Activated T-cell treated with anti-CD3 and anti-CD28 coated beads, Interleukin-2, amount 50 U/mL, for 24 hours (primary cell): ENCODE data around the gene FKBP4.

Source experiments
- DNase-seq: peaks from one replicate; pipeline ENCODE4 v3.0.0-alpha.2; 2020
- H3K27ac Mint-ChIP-seq: 2 replicates; pipeline ENCODE4 v1.8.0; 2020; ENCODE audit warnings: mild to moderate bottlenecking, mixed read lengths
- H3K27me3 Mint-ChIP-seq: 2 replicates; pipeline ENCODE4 v1.8.0; 2020; ENCODE audit warnings: mixed read lengths
- H3K36me3 Mint-ChIP-seq: 2 replicates; pipeline ENCODE4 v1.8.0; 2020; ENCODE audit warnings: low read depth, mixed read lengths
- H3K4me1 Mint-ChIP-seq: 2 replicates; pipeline ENCODE4 v1.8.0; 2020; ENCODE audit warnings: low read depth, mixed read lengths
- H3K4me3 Mint-ChIP-seq: 2 replicates; pipeline ENCODE4 v1.8.0; 2020; ENCODE audit warnings: mild to moderate bottlenecking, moderate library complexity, mixed read lengths
- H3K9me3 Mint-ChIP-seq: 2 replicates; pipeline ENCODE4 v1.8.0; 2020; ENCODE audit warnings: mixed read lengths

The FKBP4 gene

GRCh38 chr12:2794736-2795289 lies at the start of gene FKBP4:
Gene FKBP4, plus strand, starts transcription at chr12:2794970. Its CDS starts 170 bp downstream, at chr12:2795140.
- H3K27ac Mint-ChIP-seq: peak within 1 kb of the TSS; percentile 88
- H3K4me3 Mint-ChIP-seq: peak within 1 kb of the TSS; percentile 91
- H3K27me3 Mint-ChIP-seq: no peaks in the 10 kb centered on the region
- DNase-seq: peak; percentile 91
- peaks cover 31% of the 10 kb centered on the region for H3K4me1 Mint-ChIP-seq
- peaks cover 40% of the 10 kb centered on the region for H3K36me3 Mint-ChIP-seq
- H3K9me3 Mint-ChIP-seq: no peaks in the 10 kb centered on the region

- H3K27ac Mint-ChIP-seq: no peak overlapping the region
- no peak for DNase-seq
- peaks cover 6% of the 10 kb centered on the region for H3K9me3 Mint-ChIP-seq
- H3K4me3 Mint-ChIP-seq: no peak overlapping the region
- peaks cover 34% of the 10 kb centered on the region for H3K27me3 Mint-ChIP-seq
- no peaks in the 10 kb centered on the region for H3K36me3 Mint-ChIP-seq
- H3K4me1 Mint-ChIP-seq: no peaks in the 10 kb centered on the region
These were observed 49.1 kb upstream of the FKBP4 start for GRCh38 chr12:2745655-2746054.

GRCh38 chr12:2749580-2749979 lies 45.2 kb upstream of the FKBP4 start:
- H3K36me3 Mint-ChIP-seq: no peaks in the 10 kb centered on the region
- H3K27ac Mint-ChIP-seq: no peak overlapping the region
- peaks cover 63% of the 10 kb centered on the region for H3K27me3 Mint-ChIP-seq
- H3K9me3 Mint-ChIP-seq: peaks cover 6% of the 10 kb centered on the region
- H3K4me3 Mint-ChIP-seq: no peak overlapping the region
- no peaks in the 10 kb centered on the region for H3K4me1 Mint-ChIP-seq
- DNase-seq: no peak

DNA sequence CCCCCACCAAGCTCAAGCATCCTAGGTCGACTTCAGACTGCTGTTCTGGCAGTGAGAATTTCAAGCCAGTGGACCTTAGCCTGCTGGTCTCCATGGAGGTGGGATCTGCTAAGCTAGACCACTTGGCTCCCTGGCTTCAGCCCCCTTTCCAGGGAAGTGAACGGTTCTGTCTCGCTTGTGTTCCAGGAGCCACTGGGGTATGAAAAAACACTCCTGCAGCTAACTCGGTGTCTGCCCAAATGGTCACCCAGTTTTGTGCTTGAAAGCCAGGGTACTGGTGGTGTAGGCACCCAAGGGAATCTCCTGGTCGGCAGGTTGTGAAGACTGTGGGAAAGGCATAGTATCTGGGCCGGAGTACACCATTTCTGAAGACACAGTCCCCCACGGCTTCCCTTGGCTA lies 44.6 kb upstream of the FKBP4 start:
- H3K4me3 Mint-ChIP-seq: no peak overlapping the region
- peaks cover 67% of the 10 kb centered on the region for H3K27me3 Mint-ChIP-seq
- H3K9me3 Mint-ChIP-seq: peaks cover 6% of the 10 kb centered on the region
- no peaks in the 10 kb centered on the region for H3K4me1 Mint-ChIP-seq
- H3K27ac Mint-ChIP-seq: no peak overlapping the region
- DNase-seq: no peak
- no peaks in the 10 kb centered on the region for H3K36me3 Mint-ChIP-seq

- DNase-seq: no peak
- Mint-ChIP-seq H3K9me3 (peaks cover 5% of the 10 kb centered on the region), H3K27me3 (peaks cover 71% of the 10 kb centered on the region), H3K27ac (no peak overlapping the region), H3K36me3 (no peaks in the 10 kb centered on the region), H3K4me3 (no peak overlapping the region), H3K4me1 (no peaks in the 10 kb centered on the region)
These were observed 43.5 kb upstream of the FKBP4 start for GRCh38 chr12:2751230-2751629.

GRCh38 chr12:2751686-2752085 lies 43.1 kb upstream of the FKBP4 start:
- Mint-ChIP-seq H3K27ac (no peak overlapping the region), H3K4me1 (no peaks in the 10 kb centered on the region), H3K4me3 (no peak overlapping the region), H3K27me3 (peaks cover 74% of the 10 kb centered on the region), H3K36me3 (no peaks in the 10 kb centered on the region), H3K9me3 (peaks cover 4% of the 10 kb centered on the region)
- DNase-seq: no peak

GRCh38 chr12:2752676-2753371 lies 41.9 kb upstream of the FKBP4 start:
- Mint-ChIP-seq H3K27ac (no peak overlapping the region), H3K9me3 (no peaks in the 10 kb centered on the region), H3K27me3 (peaks cover 73% of the 10 kb centered on the region), H3K4me1 (no peaks in the 10 kb centered on the region), H3K4me3 (no peak overlapping the region), H3K36me3 (no peaks in the 10 kb centered on the region)
- peak; percentile 83 for DNase-seq

DNA sequence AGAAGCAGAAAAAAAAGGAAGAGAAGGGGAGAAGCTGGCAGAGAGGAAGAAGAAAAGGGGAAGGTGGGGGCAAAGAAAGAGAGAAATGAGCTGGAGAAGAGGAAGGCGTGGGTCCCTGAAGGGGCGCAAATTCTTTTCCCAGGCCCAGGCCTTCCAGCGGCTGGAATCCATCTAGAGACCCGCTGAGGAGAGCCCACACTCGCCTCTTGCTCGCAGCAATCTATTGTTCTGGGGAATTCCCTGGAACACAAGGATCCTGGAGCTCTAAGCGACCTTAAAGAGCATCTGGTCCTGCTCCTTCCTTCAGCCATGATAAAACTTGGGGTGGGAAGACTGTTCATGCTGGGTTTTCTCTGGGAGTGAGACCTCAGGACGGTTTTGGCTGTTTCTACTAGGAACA lies 41.2 kb upstream of the FKBP4 start:
- peaks cover 74% of the 10 kb centered on the region for H3K27me3 Mint-ChIP-seq
- no peak overlapping the region for H3K4me3 Mint-ChIP-seq
- no peak overlapping the region for H3K27ac Mint-ChIP-seq
- DNase-seq: no peak
- H3K36me3 Mint-ChIP-seq: no peaks in the 10 kb centered on the region
- H3K4me1 Mint-ChIP-seq: no peaks in the 10 kb centered on the region
- no peaks in the 10 kb centered on the region for H3K9me3 Mint-ChIP-seq

GRCh38 chr12:2754208-2754607 lies 40.6 kb upstream of the FKBP4 start:
- DNase-seq: no peak
- H3K4me1 Mint-ChIP-seq: no peaks in the 10 kb centered on the region
- no peak overlapping the region for H3K27ac Mint-ChIP-seq
- no peaks in the 10 kb centered on the region for H3K36me3 Mint-ChIP-seq
- H3K9me3 Mint-ChIP-seq: no peaks in the 10 kb centered on the region
- no peak overlapping the region for H3K4me3 Mint-ChIP-seq
- H3K27me3 Mint-ChIP-seq: peaks cover 75% of the 10 kb centered on the region

GRCh38 chr12:2756756-2757155 lies 38.0 kb upstream of the FKBP4 start:
- no peaks in the 10 kb centered on the region for H3K36me3 Mint-ChIP-seq
- H3K4me3 Mint-ChIP-seq: no peak overlapping the region
- H3K27me3 Mint-ChIP-seq: peaks cover 58% of the 10 kb centered on the region
- H3K4me1 Mint-ChIP-seq: no peaks in the 10 kb centered on the region
- no peak for DNase-seq
- H3K27ac Mint-ChIP-seq: no peak overlapping the region
- H3K9me3 Mint-ChIP-seq: no peaks in the 10 kb centered on the region

DNA sequence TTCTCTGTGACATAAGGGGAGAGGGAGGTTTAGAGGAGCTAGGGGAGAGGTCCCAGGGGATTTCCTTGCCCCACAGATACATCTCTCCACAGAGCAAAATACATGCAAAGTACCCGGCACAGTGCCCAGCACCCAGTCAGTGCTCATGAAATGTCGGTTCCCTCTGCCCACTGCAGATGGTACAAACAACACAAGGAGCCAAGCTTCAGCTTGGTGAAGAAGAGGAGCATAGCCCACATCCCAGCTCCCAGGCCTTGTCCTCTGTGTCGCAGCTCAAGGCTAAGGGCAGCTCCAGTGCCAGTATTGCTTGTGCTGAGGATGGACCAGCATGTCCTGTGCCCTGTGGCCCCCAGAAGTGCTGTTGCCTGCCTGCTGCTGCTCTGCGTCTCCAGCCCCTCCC lies 35.0 kb upstream of the FKBP4 start:
- peaks cover 37% of the 10 kb centered on the region for H3K27me3 Mint-ChIP-seq
- DNase-seq: no peak
- H3K4me1 Mint-ChIP-seq: no peaks in the 10 kb centered on the region
- no peaks in the 10 kb centered on the region for H3K36me3 Mint-ChIP-seq
- no peak overlapping the region for H3K27ac Mint-ChIP-seq
- no peak overlapping the region for H3K4me3 Mint-ChIP-seq
- H3K9me3 Mint-ChIP-seq: no peaks in the 10 kb centered on the region

DNA sequence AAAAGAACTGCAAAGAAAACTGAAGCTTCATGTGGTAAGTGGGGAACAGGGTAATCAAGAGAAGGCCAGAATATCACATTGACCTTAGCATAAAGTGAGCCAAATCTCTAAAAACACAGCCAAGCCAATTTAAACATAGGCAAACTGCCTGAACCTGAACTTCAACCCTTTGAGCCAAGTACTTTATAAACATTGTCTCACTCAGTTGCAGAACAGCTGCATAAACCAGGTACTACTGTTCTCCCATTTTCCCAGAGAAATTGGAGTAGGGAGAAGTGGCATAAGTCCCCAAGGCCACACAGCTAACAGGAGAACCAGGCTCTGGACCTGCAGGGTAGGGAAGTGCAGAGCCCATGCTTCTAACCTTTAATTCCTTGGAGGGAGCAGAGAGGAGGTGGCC lies 30.4 kb upstream of the FKBP4 start:
- H3K4me1 Mint-ChIP-seq: no peaks in the 10 kb centered on the region
- H3K36me3 Mint-ChIP-seq: no peaks in the 10 kb centered on the region
- H3K27me3 Mint-ChIP-seq: peaks cover 3% of the 10 kb centered on the region
- no peak overlapping the region for H3K4me3 Mint-ChIP-seq
- H3K27ac Mint-ChIP-seq: no peak overlapping the region
- DNase-seq: no peak
- no peaks in the 10 kb centered on the region for H3K9me3 Mint-ChIP-seq

DNA sequence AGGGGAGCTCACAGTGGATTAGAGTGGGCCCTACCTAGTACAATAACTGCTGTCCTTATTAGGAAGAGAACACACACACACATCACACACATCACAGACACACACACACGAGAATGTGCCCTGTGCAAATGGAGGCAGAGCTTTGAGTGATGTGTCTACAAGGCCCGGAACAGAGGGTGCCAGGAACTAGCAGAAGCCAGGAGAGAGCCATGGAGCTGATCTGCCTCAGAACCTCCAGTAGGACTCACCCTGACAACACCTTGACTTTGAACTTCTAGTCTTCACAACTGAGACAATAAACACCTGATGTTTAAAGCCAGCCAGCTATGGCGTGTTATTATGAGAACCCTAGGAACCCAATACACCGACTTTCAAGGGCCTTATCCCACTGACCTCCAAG lies 29.7 kb upstream of the FKBP4 start:
- H3K36me3 Mint-ChIP-seq: no peaks in the 10 kb centered on the region
- H3K4me3 Mint-ChIP-seq: no peak overlapping the region
- no peaks in the 10 kb centered on the region for H3K4me1 Mint-ChIP-seq
- H3K9me3 Mint-ChIP-seq: no peaks in the 10 kb centered on the region
- no peak overlapping the region for H3K27ac Mint-ChIP-seq
- DNase-seq: no peak
- no peaks in the 10 kb centered on the region for H3K27me3 Mint-ChIP-seq

DNA sequence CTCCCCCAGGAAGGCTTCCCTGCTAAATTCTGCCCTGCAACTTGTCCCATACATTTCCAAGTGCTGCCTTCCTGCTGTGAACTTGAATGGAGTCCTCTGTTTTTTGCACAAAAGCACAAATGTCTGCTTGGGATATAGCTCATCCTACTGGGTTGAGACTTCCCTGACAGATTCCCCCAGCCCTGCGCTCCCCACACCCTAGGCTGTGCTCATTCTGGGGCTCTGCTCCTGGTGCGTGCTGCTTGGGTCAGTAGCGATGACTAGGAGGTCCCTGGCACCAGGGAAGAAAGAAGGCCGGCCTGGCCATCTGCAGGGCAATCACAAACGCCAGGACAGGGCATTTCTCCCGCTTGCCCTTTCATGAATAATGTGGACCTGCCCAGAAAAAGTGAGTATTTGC lies 29.2 kb upstream of the FKBP4 start:
- Mint-ChIP-seq H3K4me1 (no peaks in the 10 kb centered on the region), H3K36me3 (no peaks in the 10 kb centered on the region), H3K4me3 (no peak overlapping the region), H3K9me3 (no peaks in the 10 kb centered on the region), H3K27me3 (no peaks in the 10 kb centered on the region), H3K27ac (no peak overlapping the region)
- no peak for DNase-seq

- DNase-seq: no peak
- H3K36me3 Mint-ChIP-seq: no peaks in the 10 kb centered on the region
- H3K27me3 Mint-ChIP-seq: no peaks in the 10 kb centered on the region
- no peaks in the 10 kb centered on the region for H3K4me1 Mint-ChIP-seq
- no peak overlapping the region for H3K27ac Mint-ChIP-seq
- H3K4me3 Mint-ChIP-seq: no peak overlapping the region
- H3K9me3 Mint-ChIP-seq: no peaks in the 10 kb centered on the region
These were observed 26.4 kb upstream of the FKBP4 start for GRCh38 chr12:2768224-2768961.
